A549 (cell line): ENCODE data around the gene TRABD2B. TPM values are rescaled to one million over a fixed set of nuclear protein-coding genes. Genes with fewer than 3 reads are reported as not detected.

ENCODE experiments used
- ATAC-seq, 2 experiments: fragments of 200-7000 bp in 1 of 2; fragments of >200 bp in 1 of 2; cut with Nextera tagmentation in 1 of 2; cut with Tn5 transposase in 1 of 2; 3 replicates each; pipeline versions ENCODE4 v1.8.0 to v1.9.1; 2018 to 2020; ENCODE audit warnings: mild to moderate bottlenecking in 1 of 2, moderate library complexity in 1 of 2
- CTCF ChIA-PET: fragments of 300-600 bp; sonication (Branson Sonifier 250); formaldehyde crosslinking; extraction: SDS; loops from one replicate; lab custom pipeline; 2021; ENCODE audit warnings: antibody characterized with exemption, inconsistent platforms; lab: Yijun Ruan, JAX
- POLR2A ChIA-PET: fragments of 350-600 bp; formaldehyde crosslinking; extraction: SDS; loops from one replicate; lab custom pipeline; 2021; ENCODE audit warnings: antibody characterized with exemption, inconsistent platforms; lab: Yijun Ruan, JAX
- DNase-seq, 2 experiments: peaks; one replicate each; pipeline versions ENCODE4 v3.0.0 to v3.0.0-alpha.2; 2011 to 2016; ENCODE audit warnings: low read depth in 1 of 2, low spot score in 1 of 2
- FAIRE-seq: peaks from 2 replicates; lab custom pipeline; 2011; peaks lifted over from hg19 to GRCh38; lab: Jason Lieb, UNC
- H3K27ac ChIP-seq, 2 experiments: fragments of >200 bp; sonication (Bioruptor Twin); formaldehyde crosslinking; 3 replicates each; pipeline ENCODE4 v1.5.1; 2016 to 2017
- H3K4me1 ChIP-seq: fragments of >200 bp; sonication (Bioruptor Twin); formaldehyde crosslinking; 3 replicates; pipeline ENCODE4 v1.6.1; 2016
- H3K4me2 ChIP-seq: fragments of >200 bp; sonication (Bioruptor Twin); formaldehyde crosslinking; 3 replicates; pipeline ENCODE4 v1.6.1; 2016
- H3K4me3 ChIP-seq: fragments of >200 bp; sonication (Bioruptor Twin); formaldehyde crosslinking; 3 replicates; pipeline ENCODE4 v1.5.1; 2016
- H3K9me3 ChIP-seq: fragments of >200 bp; sonication (Bioruptor Twin); formaldehyde crosslinking; 3 replicates; pipeline ENCODE4 v1.6.1; 2016
- BHLHE40 ChIP-seq: IDR thresholded peaks from 2 replicates; pipeline ENCODE4 v1.6.1; 2012; ENCODE audit warnings: low read depth, low read length, inconsistent platforms
- CEBPB ChIP-seq, 2 experiments: fragments of >200 bp in 1 of 2; sonication (Bioruptor Twin) in 1 of 2; formaldehyde crosslinking in 1 of 2; IDR thresholded peaks; 2 replicates each; pipeline ENCODE4 v1.6.1; 2012 to 2016
- EHMT2 ChIP-seq: fragments of 200-600 bp; sonication (generic); IDR thresholded peaks from 2 replicates; pipeline ENCODE4 v1.6.1; 2016; ENCODE audit warnings: antibody characterized with exemption, low read depth, mild to moderate bottlenecking, moderate library complexity
- ESRRA ChIP-seq: fragments of 150-350 bp; IDR thresholded peaks from 2 replicates; pipeline ENCODE4 v1.6.1; 2014; ENCODE audit warnings: mild to moderate bottlenecking, low read length, borderline replicate concordance
- FOSB ChIP-seq: fragments of 250-450 bp; sonication (Bioruptor Pico); IDR thresholded peaks from 2 replicates; pipeline ENCODE4 v1.5.0; 2020; ENCODE audit warnings: mild to moderate bottlenecking, moderate library complexity
- FOSL2 ChIP-seq, 2 experiments: fragments of 450-650 bp in 1 of 2; fragments of >200 bp in 1 of 2; sonication (Bioruptor Twin) in 1 of 2; formaldehyde crosslinking; IDR thresholded peaks; 2 replicates each; pipeline versions ENCODE4 v1.5.0 to v1.6.1; 2016 to 2020; ENCODE audit warnings: mild to moderate bottlenecking in 1 of 2, moderate library complexity in 1 of 2
- FOXS1 ChIP-seq: fragments of 250-450 bp; sonication (Bioruptor Pico); IDR thresholded peaks from 2 replicates; pipeline ENCODE4 v1.5.0; 2020; ENCODE audit warnings: mild to moderate bottlenecking, moderate library complexity
- JUNB ChIP-seq: fragments of >200 bp; sonication (Bioruptor Twin); formaldehyde crosslinking; IDR thresholded peaks from 2 replicates; pipeline ENCODE4 v1.6.1; 2016
- MYC ChIP-seq: IDR thresholded peaks from 2 replicates; pipeline ENCODE4 v1.6.1; 2012; ENCODE audit warnings: mild to moderate bottlenecking, inconsistent platforms, low read length, improper control_type of control experiment, borderline replicate concordance
- NFE2L2 ChIP-seq: fragments of 150-350 bp; conservative IDR thresholded peaks from 2 replicates; pipeline ENCODE4 v1.6.1; 2014; ENCODE audit warnings: low read length
- POLR2A ChIP-seq: IDR thresholded peaks from 2 replicates; pipeline ENCODE4 v1.6.1; 2012; ENCODE audit warnings: mild to moderate bottlenecking, low read length
- RAD21 ChIP-seq, 2 experiments: fragments of >200 bp in 1 of 2; sonication (Bioruptor Twin) in 1 of 2; formaldehyde crosslinking in 1 of 2; IDR thresholded peaks in 1 of 2; conservative IDR thresholded peaks in 1 of 2; 2 replicates in 1 of 2; 3 replicates in 1 of 2; pipeline ENCODE4 v1.6.1; 2012 to 2018; ENCODE audit warnings: inconsistent platforms in 1 of 2
- TFCP2L1 ChIP-seq: fragments of 250-450 bp; sonication (Bioruptor Pico); IDR thresholded peaks from 2 replicates; pipeline ENCODE4 v1.5.0; 2021; ENCODE audit warnings: mild to moderate bottlenecking
- TP53 ChIP-seq: fragments of 250-450 bp; sonication (Bioruptor Pico); IDR thresholded peaks from 2 replicates; pipeline ENCODE4 v1.5.0; 2021; ENCODE audit warnings: mild to moderate bottlenecking, moderate library complexity
- ZSCAN20 ChIP-seq: fragments of 250-450 bp; sonication (Bioruptor Pico); IDR thresholded peaks from 2 replicates; pipeline ENCODE4 v1.8.0; 2022; ENCODE audit warnings: mild to moderate bottlenecking, moderate library complexity
- WGBS: methylation state at CpG from one replicate; pipeline ENCODE4 v1.1.6; 2017; ENCODE audit errors: missing lambda C conversion rate; 5-methylcytosine and 5-hydroxymethylcytosine counted together
- polyA plus RNA-seq, 4 experiments: library from polyadenylated mRNA; depleted of rRNA in 3 of 4; stranded (reverse); fragments of >200 nt; fragmentation: RNase III in 1 of 4; extraction: RNeasy Plus Mini Kit Qiagen cat#74134 plus additional on column Dnase treatment in 1 of 4; gene quantifications; 2 replicates in 3 of 4; 3 replicates in 1 of 4; pipeline ENCODE4 v1.2.3, GENCODE V29; 2011 to 2017
- TF ChIP-seq, protein P1 (sequence below): IDR thresholded peaks from 2 replicates; pipeline ENCODE4 v1.6.1; 2012
- TF ChIP-seq, protein P2 (sequence below): fragments of 450-650 bp; IDR thresholded peaks from 2 replicates; pipeline ENCODE4 v1.6.1; 2014; ENCODE audit warnings: antibody characterized with exemption
- TF ChIP-seq, protein P3 (sequence below): IDR thresholded peaks from 2 replicates; pipeline ENCODE4 v1.6.1; 2012
- TF ChIP-seq, protein P4 (sequence below): fragments of 200-600 bp; sonication (generic); IDR thresholded peaks from 2 replicates; pipeline ENCODE4 v1.6.1; 2016; ENCODE audit warnings: antibody characterized with exemption, mild to moderate bottlenecking, moderate library complexity

TRABD2B gene
- polyA plus RNA-seq, 2 of the 4 experiments (the other 2 are of a cell fraction): 0.04 to 0.21 TPM

DNA sequence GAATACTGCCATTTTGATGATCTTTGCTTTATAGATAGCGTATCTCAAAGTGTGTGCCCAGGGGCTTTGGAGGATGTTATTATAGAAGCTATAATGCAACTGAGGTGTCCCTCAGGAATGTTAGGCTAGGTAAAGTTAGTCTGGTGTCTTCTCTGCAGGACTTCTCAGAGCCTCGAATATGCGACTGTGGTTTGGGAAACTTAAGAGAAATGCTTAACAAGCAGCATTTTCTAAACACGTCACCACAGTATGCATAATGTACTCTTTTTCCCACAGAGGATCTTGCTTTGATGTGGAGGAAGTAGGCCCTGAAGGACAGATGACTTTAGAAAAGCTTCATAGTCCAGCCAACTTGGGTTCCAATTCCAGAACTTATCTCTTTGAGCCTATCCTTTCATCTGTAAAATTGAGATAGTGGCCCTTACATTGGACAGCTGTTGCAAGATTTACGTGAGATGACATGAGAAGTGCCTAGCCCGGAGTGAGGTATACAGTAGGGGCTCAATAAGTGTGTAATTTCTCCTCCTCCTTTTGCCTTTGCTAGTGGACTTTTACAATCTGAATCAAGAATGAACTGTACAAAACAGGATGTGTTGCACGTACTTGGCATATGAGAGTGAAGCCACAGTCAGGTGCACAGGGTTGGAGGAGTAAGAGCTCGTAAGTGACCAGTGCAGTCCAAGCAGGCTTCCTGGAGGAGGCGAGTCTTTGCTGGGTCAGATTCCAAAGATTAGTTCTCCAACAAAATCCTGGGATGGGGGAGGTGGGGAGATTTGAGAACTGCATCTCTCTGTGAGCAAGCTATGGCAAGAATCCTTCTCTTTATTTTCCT, 29.7 kb upstream of the TRABD2B start:
- POLR2A ChIA-PET: no interaction called here
- no peaks in the 10 kb centered on the region for H3K9me3 ChIP-seq
- H3K27ac ChIP-seq: peak overlapping the region in 1 of 2 experiments; percentile 30; a peak in 1 of 6 replicates
- H3K4me1 ChIP-seq: no peaks in the 10 kb centered on the region; the same call in 2 of the 3 replicates
- 64% methylated on average over 9 of the region's 9 CpGs for WGBS
- no peak for FAIRE-seq
- no peak overlapping the region for H3K4me2 ChIP-seq
- H3K4me3 ChIP-seq: no peak overlapping the region
- TF ChIP-seq MYC: no peak
- TF ChIP-seq FOSL2 (IDR thresholded peaks at IDR 0.05): no peak
- TF ChIP-seq FOSL2 (CRISPR knock-in tag; IDR thresholded peaks at IDR 0.05): no peak
- TF ChIP-seq RAD21 (conservative IDR thresholded peaks at IDR 0.05 in 1 of 2, IDR thresholded peaks at IDR 0.05 in 1 of 2): no peak
- TF ChIP-seq FOSB (CRISPR knock-in tag): no peak
- TF ChIP-seq CEBPB (IDR thresholded peaks at IDR 0.05): no peak
- no peak for TF ChIP-seq EHMT2
- TF ChIP-seq NFE2L2: no peak
- TF ChIP-seq, protein P1, sequence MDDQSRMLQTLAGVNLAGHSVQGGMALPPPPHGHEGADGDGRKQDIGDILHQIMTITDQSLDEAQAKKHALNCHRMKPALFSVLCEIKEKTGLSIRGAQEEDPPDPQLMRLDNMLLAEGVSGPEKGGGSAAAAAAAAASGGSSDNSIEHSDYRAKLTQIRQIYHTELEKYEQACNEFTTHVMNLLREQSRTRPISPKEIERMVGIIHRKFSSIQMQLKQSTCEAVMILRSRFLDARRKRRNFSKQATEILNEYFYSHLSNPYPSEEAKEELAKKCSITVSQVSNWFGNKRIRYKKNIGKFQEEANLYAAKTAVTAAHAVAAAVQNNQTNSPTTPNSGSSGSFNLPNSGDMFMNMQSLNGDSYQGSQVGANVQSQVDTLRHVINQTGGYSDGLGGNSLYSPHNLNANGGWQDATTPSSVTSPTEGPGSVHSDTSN: no peak
- no peak for TF ChIP-seq ESRRA
- TF ChIP-seq, protein P2, sequence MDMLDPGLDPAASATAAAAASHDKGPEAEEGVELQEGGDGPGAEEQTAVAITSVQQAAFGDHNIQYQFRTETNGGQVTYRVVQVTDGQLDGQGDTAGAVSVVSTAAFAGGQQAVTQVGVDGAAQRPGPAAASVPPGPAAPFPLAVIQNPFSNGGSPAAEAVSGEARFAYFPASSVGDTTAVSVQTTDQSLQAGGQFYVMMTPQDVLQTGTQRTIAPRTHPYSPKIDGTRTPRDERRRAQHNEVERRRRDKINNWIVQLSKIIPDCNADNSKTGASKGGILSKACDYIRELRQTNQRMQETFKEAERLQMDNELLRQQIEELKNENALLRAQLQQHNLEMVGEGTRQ: no peak
- no peak for TF ChIP-seq FOXS1 (CRISPR knock-in tag)
- TF ChIP-seq POLR2A: no peak
- no peak for TF ChIP-seq BHLHE40
- TF ChIP-seq TFCP2L1 (CRISPR knock-in tag): no peak
- TF ChIP-seq, protein P3, sequence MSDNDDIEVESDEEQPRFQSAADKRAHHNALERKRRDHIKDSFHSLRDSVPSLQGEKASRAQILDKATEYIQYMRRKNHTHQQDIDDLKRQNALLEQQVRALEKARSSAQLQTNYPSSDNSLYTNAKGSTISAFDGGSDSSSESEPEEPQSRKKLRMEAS: no peak
- TF ChIP-seq ZSCAN20: no peak
- TF ChIP-seq, protein P4, sequence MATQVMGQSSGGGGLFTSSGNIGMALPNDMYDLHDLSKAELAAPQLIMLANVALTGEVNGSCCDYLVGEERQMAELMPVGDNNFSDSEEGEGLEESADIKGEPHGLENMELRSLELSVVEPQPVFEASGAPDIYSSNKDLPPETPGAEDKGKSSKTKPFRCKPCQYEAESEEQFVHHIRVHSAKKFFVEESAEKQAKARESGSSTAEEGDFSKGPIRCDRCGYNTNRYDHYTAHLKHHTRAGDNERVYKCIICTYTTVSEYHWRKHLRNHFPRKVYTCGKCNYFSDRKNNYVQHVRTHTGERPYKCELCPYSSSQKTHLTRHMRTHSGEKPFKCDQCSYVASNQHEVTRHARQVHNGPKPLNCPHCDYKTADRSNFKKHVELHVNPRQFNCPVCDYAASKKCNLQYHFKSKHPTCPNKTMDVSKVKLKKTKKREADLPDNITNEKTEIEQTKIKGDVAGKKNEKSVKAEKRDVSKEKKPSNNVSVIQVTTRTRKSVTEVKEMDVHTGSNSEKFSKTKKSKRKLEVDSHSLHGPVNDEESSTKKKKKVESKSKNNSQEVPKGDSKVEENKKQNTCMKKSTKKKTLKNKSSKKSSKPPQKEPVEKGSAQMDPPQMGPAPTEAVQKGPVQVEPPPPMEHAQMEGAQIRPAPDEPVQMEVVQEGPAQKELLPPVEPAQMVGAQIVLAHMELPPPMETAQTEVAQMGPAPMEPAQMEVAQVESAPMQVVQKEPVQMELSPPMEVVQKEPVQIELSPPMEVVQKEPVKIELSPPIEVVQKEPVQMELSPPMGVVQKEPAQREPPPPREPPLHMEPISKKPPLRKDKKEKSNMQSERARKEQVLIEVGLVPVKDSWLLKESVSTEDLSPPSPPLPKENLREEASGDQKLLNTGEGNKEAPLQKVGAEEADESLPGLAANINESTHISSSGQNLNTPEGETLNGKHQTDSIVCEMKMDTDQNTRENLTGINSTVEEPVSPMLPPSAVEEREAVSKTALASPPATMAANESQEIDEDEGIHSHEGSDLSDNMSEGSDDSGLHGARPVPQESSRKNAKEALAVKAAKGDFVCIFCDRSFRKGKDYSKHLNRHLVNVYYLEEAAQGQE: no peak
- no peak for TF ChIP-seq TP53 (CRISPR knock-in tag)
- DNase-seq: no peak
- CTCF ChIA-PET: no interaction called here
- no peak for ATAC-seq

DNA sequence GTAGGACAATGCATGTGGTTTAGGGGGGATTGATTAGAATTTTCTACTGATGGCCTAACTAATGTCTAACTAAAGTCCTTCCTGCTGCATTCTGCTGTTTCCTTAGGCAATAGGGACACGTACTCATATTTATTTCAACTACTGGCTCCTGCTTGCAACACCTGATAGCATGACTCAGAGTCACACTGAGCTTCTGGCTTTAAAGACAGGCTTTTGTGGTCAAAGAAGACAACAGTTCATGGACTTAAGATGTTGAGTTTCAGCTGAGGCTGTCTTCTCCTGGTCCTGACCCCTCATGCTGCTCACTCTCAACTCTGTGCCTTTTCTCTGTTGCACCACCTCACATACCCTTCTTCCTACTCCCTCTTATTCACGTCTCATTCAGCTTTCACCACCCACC, 29.1 kb upstream of the TRABD2B start:
- Histone ChIP-seq H3K27ac (peak overlapping the region in 1 of 2 experiments; percentile 30; a peak in 1 of 6 replicates), H3K9me3 (no peaks in the 10 kb centered on the region)
- TF ChIP-seq, protein P4: no peak
- TF ChIP-seq FOSL2 (IDR thresholded peaks at IDR 0.05) (no peak), FOSL2 (CRISPR knock-in tag; IDR thresholded peaks at IDR 0.05) (0 out of 2 replicates have a peak, but pooled peaks have one; percentile 4), JUNB (no peak)
- TF ChIP-seq, all 56 proteins: peak for 1
- DNase-seq (peak in 1 of 2 experiments; percentile 12), FAIRE-seq (no peak), ATAC-seq (peak in 1 of 2 experiments; percentile 54; a peak in 1 of 6 replicates)
- WGBS: 25% methylated on average over 2 of the region's 2 CpGs
- H3K4me3 ChIP-seq: no peak overlapping the region
- no peak overlapping the region for H3K4me2 ChIP-seq
- ChIA-PET CTCF (interaction anchor here (1.1 kb wide), 1 partner anchor 37 kb away, joined by 3 read pairs; no protein-coding TSS in a partner anchor), POLR2A (no interaction called here)
- H3K4me1 ChIP-seq: no peaks in the 10 kb centered on the region; the same call in 2 of the 3 replicates
